WI38 (cell line): ENCODE measurements around the gene GMDS.

ENCODE experiments used
- H3K4me3 ChIP-seq: 2 replicates; pipeline ENCODE4 v1.5.1; 2011; ENCODE audit warnings: low read depth, mild to moderate bottlenecking, control low read depth, low read length
- CTCF ChIP-seq: IDR thresholded peaks from 2 replicates; pipeline ENCODE4 v1.5.1; 2012; ENCODE audit warnings: low read depth, mild to moderate bottlenecking, control low read depth, low read length

The GMDS gene

GRCh38 chr6:2229039-2229438 lies 16.4 kb downstream of the GMDS start:
- H3K4me3 ChIP-seq = no peak overlapping the region
- no peak for TF ChIP-seq CTCF

GRCh38 chr6:2228392-2228791 lies 17.0 kb downstream of the GMDS start:
- TF ChIP-seq CTCF = no peak
- H3K4me3 ChIP-seq = no peak overlapping the region

GRCh38 chr6:2226775-2227174 lies 18.6 kb downstream of the GMDS start:
- no peak for TF ChIP-seq CTCF
- H3K4me3 ChIP-seq = no peak overlapping the region

- no peak overlapping the region for H3K4me3 ChIP-seq
- TF ChIP-seq CTCF = no peak
Observed at GRCh38 chr6:2225422-2226392, 19.7 kb downstream of the GMDS start.

DNA sequence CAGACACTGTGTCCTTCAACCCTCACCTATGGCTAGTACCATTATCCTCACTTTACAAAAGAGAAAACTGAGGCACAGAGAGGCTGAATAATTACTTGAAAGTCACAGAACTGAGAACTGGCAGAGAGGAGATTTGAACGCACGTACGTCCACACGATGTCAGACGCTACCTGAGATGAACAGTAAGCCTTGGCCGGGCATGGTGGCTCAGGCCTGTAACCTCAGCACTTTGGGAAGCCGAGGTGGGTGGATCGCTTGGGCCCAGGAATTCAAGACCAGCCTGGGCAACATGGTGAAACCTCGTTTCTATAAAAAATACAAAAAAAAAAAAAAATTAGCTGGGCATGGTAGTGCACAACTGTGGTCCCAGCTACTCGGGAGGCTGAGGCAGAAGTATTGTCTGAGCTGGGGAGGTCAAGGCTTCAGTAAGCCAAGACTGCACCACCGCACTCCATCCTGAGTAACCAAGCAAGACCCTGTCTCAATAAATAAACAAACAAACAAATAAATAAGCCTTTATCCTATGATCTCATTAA lies 20.5 kb downstream of the GMDS start:
- no peak for TF ChIP-seq CTCF
- no peak overlapping the region for H3K4me3 ChIP-seq

DNA sequence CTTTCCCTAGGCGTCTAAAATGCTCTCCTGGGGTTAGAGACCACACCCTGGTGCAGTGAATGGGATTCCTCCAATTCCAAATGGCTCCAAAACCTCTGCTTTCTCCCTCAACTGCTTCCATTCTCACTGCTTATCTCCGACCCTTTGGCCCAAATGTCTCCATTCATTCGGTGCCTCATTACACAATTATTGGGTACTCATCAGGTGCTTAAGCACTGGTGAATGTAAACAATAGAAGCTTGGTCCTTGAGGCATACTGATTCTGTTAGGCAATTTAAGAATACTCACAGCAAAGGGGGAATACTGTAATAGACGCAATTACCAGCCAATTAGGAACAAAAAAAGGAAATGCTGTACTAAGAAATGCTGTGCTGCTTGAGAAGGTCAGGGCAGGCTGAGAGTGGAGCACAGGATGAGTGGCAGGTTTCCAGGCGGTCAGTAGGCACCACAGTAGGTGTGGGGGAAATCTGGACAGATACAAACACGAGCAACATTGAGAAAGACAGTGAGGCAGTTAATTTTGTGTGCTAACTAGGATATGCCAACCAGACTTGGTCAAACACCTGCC lies 23.0 kb downstream of the GMDS start:
- H3K4me3 ChIP-seq = peak overlapping the region; percentile 43
- no peak for TF ChIP-seq CTCF
